OCI-LY7 (cell line): ENCODE results near the gene FOXE1. TPM values are rescaled to one million over a fixed set of nuclear protein-coding genes. Genes with fewer than 3 reads are reported as not detected.

ENCODE experiments used
- BruUV-seq: library from RNA; stranded (reverse); fragments of 400-500 nt; replicated peaks from 2 replicates; lab custom pipeline; 2021; lab: Mats Ljungman, UMichigan
- CTCF ChIA-PET: fragments of 300-600 bp; sonication (Branson Sonifier 250); formaldehyde crosslinking; loops from one replicate; lab custom pipeline; 2022; ENCODE audit warnings: antibody characterized with exemption; ENCODE audit not compliant: unreplicated experiment; lab: Charles Lee
- POLR2A ChIA-PET: fragments of 300-600 bp; sonication (Branson Sonifier 250); formaldehyde crosslinking; loops from one replicate; lab custom pipeline; 2022; ENCODE audit warnings: antibody characterized with exemption; lab: Charles Lee
- DNase-seq: peaks from one replicate; pipeline ENCODE4 v3.0.0-alpha.2; 2015; ENCODE audit warnings: low spot score
- H2AFZ ChIP-seq: fragments of 200-600 bp; sonication (generic), shearing (Covaris generic); 2 replicates; pipeline ENCODE4 v1.6.1; 2014; ENCODE audit warnings: mild to moderate bottlenecking, antibody characterized with exemption, low read length, moderate library complexity
- H3K27ac ChIP-seq: fragments of 200-600 bp; sonication (generic); 2 replicates; pipeline ENCODE4 v1.5.1; 2014; ENCODE audit warnings: mixed run types, low read depth, mild to moderate bottlenecking, moderate library complexity, low read length, inconsistent platforms; ENCODE audit not compliant: poor library complexity, severe bottlenecking
- H3K36me3 ChIP-seq: fragments of 200-600 bp; sonication (generic); 2 replicates; pipeline ENCODE4 v1.6.1; 2014; ENCODE audit warnings: mild to moderate bottlenecking, antibody characterized with exemption, low read length, moderate library complexity, mixed read lengths; ENCODE audit not compliant: insufficient read depth
- H3K4me1 ChIP-seq: fragments of 200-600 bp; sonication (generic); 2 replicates; pipeline ENCODE4 v1.5.1; 2014; ENCODE audit warnings: mild to moderate bottlenecking, low read length; ENCODE audit not compliant: insufficient read depth, poor library complexity, severe bottlenecking
- H3K4me2 ChIP-seq: fragments of 200-600 bp; sonication (generic); 2 replicates; pipeline ENCODE4 v1.6.1; 2014; ENCODE audit warnings: mild to moderate bottlenecking, low read length
- H3K4me3 ChIP-seq: fragments of 200-600 bp; sonication (generic); 2 replicates; pipeline ENCODE4 v1.5.1; 2014; ENCODE audit warnings: mild to moderate bottlenecking, low read depth, low read length; ENCODE audit not compliant: poor library complexity, severe bottlenecking
- H3K79me2 ChIP-seq: fragments of 200-600 bp; sonication (generic); 2 replicates; pipeline ENCODE4 v1.6.1; 2016; ENCODE audit warnings: low read depth, mild to moderate bottlenecking, low read length, moderate library complexity, mixed read lengths; ENCODE audit not compliant: insufficient read depth
- H3K9me2 ChIP-seq: fragments of 200-600 bp; sonication (generic); 2 replicates; pipeline ENCODE4 v1.6.1; 2016; ENCODE audit warnings: mild to moderate bottlenecking, low read length, mixed read lengths; ENCODE audit not compliant: insufficient read depth
- H3K9me3 ChIP-seq: fragments of 200-600 bp; sonication (generic); 2 replicates; pipeline ENCODE4 v1.6.1; 2014; ENCODE audit warnings: mild to moderate bottlenecking, mixed run types, low read length, mixed read lengths
- H4K20me1 ChIP-seq: fragments of 200-600 bp; sonication (generic); 2 replicates; pipeline ENCODE4 v1.6.1; 2014; ENCODE audit warnings: mild to moderate bottlenecking, antibody characterized with exemption, low read length, moderate library complexity, mixed read lengths; ENCODE audit not compliant: insufficient read depth
- EZH2phosphoT487 ChIP-seq: fragments of 200-600 bp; sonication (generic); IDR thresholded peaks from 2 replicates; pipeline ENCODE4 v1.6.1; 2018; ENCODE audit warnings: low read depth, borderline replicate concordance, mild to moderate bottlenecking, mixed run types, antibody characterized with exemption, low read length, moderate library complexity, mixed read lengths
- intact Hi-C: fragments of 100-400 bp; cut with micrococcal nuclease; formaldehyde crosslinking; loops from one replicate; pipeline ENCODE4 v1.10.0; 2022; ENCODE audit not compliant: unreplicated experiment
- total RNA-seq, 2 experiments: library from RNA; depleted of rRNA in 1 of 2; stranded (reverse); fragments of >200 nt in 1 of 2; shearing (Covaris generic) in 1 of 2; gene quantifications; 2 replicates each; pipeline ENCODE4 v1.2.3, GENCODE V29; 2014 to 2022
- TF ChIP-seq, protein P1 (sequence below): fragments of 200-600 bp; sonication (generic); conservative IDR thresholded peaks from 2 replicates; pipeline ENCODE4 v1.5.1; 2014; ENCODE audit warnings: mild to moderate bottlenecking, antibody characterized with exemption, low read length, moderate library complexity, mixed read lengths

Gene FOXE1
- total RNA-seq, 2 experiments from 2014 or later = not detected

DNA sequence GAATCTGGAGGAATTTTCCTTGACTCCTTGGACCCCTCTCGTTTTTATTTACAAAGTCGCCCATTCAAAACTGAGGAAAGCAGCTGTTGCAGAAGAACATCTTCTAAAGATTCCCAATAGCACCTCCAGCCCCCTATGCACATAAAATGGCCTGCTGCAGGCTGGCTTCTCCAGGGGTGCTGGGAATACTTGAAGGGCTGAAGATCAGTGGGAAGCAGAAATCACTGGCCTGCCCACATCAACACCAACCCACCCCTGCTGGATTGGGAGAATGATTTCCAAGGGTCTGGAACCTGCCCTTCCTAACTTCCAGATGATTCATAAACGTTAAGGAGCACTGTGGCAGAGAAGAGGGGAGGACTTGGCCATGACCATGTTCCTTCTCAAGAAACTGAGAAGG, 3.0 kb upstream of the FOXE1 start:
- Histone ChIP-seq H3K4me2 (no peak overlapping the region), H3K4me3 (no peak overlapping the region), H3K4me1 (no peaks in the 10 kb centered on the region), H3K79me2 (no peaks in the 10 kb centered on the region), H2AFZ (no peak overlapping the region), H3K27ac (no peak overlapping the region), H3K9me2 (no peaks in the 10 kb centered on the region), H4K20me1 (no peaks in the 10 kb centered on the region), H3K36me3 (no peaks in the 10 kb centered on the region), H3K9me3 (no peaks in the 10 kb centered on the region)
- intact Hi-C loops = no loop called here
- ChIA-PET POLR2A (interaction anchor here (0.7 kb wide), 2 partner anchors 902 to 917 kb away, joined by 3 read pairs; no protein-coding TSS in a partner anchor), CTCF (no interaction called here)
- DNase-seq = no peak
- BruUV-seq = no TSS peak
- no peak for TF ChIP-seq EZH2phosphoT487
- TF ChIP-seq, protein P1, sequence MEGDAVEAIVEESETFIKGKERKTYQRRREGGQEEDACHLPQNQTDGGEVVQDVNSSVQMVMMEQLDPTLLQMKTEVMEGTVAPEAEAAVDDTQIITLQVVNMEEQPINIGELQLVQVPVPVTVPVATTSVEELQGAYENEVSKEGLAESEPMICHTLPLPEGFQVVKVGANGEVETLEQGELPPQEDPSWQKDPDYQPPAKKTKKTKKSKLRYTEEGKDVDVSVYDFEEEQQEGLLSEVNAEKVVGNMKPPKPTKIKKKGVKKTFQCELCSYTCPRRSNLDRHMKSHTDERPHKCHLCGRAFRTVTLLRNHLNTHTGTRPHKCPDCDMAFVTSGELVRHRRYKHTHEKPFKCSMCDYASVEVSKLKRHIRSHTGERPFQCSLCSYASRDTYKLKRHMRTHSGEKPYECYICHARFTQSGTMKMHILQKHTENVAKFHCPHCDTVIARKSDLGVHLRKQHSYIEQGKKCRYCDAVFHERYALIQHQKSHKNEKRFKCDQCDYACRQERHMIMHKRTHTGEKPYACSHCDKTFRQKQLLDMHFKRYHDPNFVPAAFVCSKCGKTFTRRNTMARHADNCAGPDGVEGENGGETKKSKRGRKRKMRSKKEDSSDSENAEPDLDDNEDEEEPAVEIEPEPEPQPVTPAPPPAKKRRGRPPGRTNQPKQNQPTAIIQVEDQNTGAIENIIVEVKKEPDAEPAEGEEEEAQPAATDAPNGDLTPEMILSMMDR = no peak

DNA sequence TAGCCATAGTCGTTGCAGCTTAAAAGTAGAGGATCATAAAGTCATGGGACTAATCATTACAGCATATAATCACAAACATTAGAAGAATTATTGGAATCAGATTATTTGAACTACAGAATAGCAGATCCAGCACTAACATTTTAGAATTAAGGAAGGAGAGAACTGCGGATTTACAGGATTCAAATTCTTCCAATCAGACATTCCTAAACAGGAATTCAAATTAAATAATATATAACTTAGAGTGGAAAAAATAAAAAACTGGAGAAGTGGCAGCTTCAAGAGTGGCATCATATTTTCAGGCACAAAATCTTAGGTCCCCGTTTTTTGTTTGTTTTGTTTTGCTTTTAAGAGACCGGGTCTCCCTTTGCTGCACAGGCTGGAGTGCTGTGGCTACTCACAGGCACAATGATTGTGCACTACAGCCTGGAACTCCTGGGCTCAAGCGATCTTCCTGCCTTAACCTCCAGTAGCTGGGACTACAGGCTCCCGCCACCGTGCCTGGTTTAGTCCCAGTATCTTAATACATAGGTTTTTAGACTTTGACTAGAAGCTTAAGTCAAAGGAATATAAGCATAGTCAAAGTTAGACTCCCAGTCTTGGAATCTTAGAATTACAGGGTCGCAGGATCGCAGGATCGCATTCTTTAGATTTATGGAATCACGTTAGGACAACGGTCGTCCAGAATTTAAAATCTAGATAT, 2.1 kb upstream of the FOXE1 start:
- DNase-seq = no peak
- Histone ChIP-seq H3K4me1 (no peaks in the 10 kb centered on the region), H3K79me2 (no peaks in the 10 kb centered on the region), H3K4me2 (no peak overlapping the region), H3K4me3 (no peak overlapping the region), H2AFZ (no peak overlapping the region), H3K36me3 (no peaks in the 10 kb centered on the region), H3K9me3 (no peaks in the 10 kb centered on the region), H3K9me2 (no peaks in the 10 kb centered on the region), H3K27ac (no peak overlapping the region), H4K20me1 (no peaks in the 10 kb centered on the region)
- intact Hi-C loops = no loop called here
- TF ChIP-seq, protein P1 = no peak
- TF ChIP-seq EZH2phosphoT487 = no peak
- no TSS peak for BruUV-seq
- ChIA-PET POLR2A (interaction anchor here (0.7 kb wide), 2 partner anchors 901 to 916 kb away, joined by 3 read pairs; no protein-coding TSS in a partner anchor), CTCF (no interaction called here)

DNA sequence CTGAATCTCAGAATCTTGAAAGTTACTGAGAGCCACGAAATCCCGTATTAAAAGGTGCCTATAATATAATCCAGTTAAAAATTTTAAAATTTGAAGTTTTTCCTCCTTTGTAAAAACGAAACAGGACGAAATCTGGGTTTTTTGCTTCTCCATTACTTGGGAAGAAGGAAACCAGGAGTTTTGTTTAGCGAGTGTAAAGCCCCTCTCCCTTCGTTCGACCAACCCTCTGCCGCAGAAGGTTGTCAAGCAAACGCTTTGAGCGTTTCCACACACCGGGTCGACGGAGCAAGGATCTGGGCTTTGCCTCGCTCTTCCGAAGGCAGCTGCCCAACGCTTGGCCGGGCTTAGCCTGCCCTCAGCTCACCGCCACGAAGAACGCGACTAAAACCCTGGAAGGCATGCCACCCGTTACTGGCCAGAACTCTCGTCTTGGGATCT, 1.6 kb upstream of the FOXE1 start:
- ChIA-PET POLR2A (no interaction called here), CTCF (no interaction called here)
- Histone ChIP-seq H2AFZ (no peak overlapping the region), H3K4me2 (no peak overlapping the region), H3K4me1 (no peaks in the 10 kb centered on the region), H3K27ac (no peak overlapping the region), H3K9me3 (no peaks in the 10 kb centered on the region), H3K79me2 (no peaks in the 10 kb centered on the region), H3K9me2 (no peaks in the 10 kb centered on the region), H3K4me3 (no peak overlapping the region), H4K20me1 (no peaks in the 10 kb centered on the region), H3K36me3 (no peaks in the 10 kb centered on the region)
- TF ChIP-seq, protein P1 = no peak
- TF ChIP-seq EZH2phosphoT487 = no peak
- DNase-seq = no peak
- intact Hi-C loops = no loop called here
- no TSS peak for BruUV-seq
